Suprapubic skin (tissue), 3 donors: ENCODE results near the gene ANTXR1.

Experiments
- CTCF ChIP-seq, 2 donors: fragments of 200-600 bp in 1 of 2; fragments of 450-650 bp in 1 of 2; sonication (generic) in 1 of 2; IDR thresholded peaks; one replicate each; pipeline ENCODE4 v1.5.1; 2016 to 2019; ENCODE audit warnings: antibody characterized with exemption in 2 of 2, mild to moderate bottlenecking in 1 of 2, moderate library complexity in 1 of 2
- POLR2A ChIP-seq, 2 donors: fragments of 450-650 bp; IDR thresholded peaks; one replicate each; pipeline ENCODE4 v1.6.1; 2017; ENCODE audit warnings: antibody characterized with exemption in 2 of 2, mild to moderate bottlenecking in 2 of 2, moderate library complexity in 2 of 2

GRCh38 chr2:69134306-69134945 is 121.4 kb downstream of the ANTXR1 start:
- no peak for TF ChIP-seq CTCF (IDR thresholded peaks at IDR 0.05)
- no peak for TF ChIP-seq POLR2A (IDR thresholded peaks at IDR 0.05)
